ENCODE results near the gene GARIN3.

DNA sequence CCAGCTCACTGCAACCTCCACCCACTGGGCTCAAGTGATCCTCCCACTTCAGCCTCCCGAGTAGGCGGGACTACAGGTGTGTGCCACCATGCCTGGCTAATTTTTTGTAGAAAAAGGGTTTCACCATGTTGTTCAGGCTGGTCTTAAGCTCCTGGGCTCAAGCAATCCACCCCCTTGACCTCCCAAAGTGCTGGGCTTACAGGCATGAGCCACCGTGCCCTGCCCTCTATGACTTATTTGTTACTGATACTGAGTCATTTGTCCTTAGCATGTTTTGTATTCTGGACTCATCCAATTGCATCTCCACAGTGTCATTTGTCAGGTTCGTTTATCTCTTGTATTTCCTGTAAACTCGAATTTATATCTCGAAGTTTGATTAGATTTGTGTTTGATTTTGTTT, 11.9 kb upstream of the GARIN3 start:
- no peak for TF ChIP-seq EZH2 (IDR thresholded peaks at IDR 0.05; ENCODE audit: borderline replicate concordance, insufficient read depth, low read depth, low read length, poor library complexity, severe bottlenecking)
- TF ChIP-seq, protein P1, sequence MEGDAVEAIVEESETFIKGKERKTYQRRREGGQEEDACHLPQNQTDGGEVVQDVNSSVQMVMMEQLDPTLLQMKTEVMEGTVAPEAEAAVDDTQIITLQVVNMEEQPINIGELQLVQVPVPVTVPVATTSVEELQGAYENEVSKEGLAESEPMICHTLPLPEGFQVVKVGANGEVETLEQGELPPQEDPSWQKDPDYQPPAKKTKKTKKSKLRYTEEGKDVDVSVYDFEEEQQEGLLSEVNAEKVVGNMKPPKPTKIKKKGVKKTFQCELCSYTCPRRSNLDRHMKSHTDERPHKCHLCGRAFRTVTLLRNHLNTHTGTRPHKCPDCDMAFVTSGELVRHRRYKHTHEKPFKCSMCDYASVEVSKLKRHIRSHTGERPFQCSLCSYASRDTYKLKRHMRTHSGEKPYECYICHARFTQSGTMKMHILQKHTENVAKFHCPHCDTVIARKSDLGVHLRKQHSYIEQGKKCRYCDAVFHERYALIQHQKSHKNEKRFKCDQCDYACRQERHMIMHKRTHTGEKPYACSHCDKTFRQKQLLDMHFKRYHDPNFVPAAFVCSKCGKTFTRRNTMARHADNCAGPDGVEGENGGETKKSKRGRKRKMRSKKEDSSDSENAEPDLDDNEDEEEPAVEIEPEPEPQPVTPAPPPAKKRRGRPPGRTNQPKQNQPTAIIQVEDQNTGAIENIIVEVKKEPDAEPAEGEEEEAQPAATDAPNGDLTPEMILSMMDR (IDR thresholded peaks at IDR 0.05): no peak

All from B cell (primary cell).